NCI-H1417 treated with DMSO at 0.1 percent for 48 hours (cell line): ENCODE results near the gene CAMTA1.

ENCODE experiments used
- DNase-seq: peaks from one replicate; lab custom pipeline; 2025; lab: John Stamatoyannopoulos, UW

CAMTA1 gene

DNA sequence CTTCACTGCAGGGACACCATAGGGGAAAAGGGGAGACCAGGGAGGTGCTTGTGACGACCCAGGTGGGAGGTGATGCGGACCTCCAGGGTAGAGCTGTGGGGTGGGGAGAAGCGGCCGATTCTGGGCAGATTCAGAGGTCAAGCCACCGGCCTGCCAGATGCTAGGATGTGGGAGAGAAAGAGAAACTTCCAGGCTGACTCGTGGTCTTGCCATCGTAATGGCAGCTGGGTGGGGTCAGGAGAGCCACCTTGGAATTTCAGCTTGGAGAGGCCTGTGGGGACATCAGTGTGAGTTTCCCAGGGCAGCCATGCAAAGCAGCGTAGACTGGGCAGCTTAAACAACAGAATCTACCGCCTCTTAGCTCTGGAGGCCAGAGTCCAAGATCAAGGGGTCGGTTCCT is 727.8 kb downstream of the CAMTA1 start:
- no peak for DNase-seq

GRCh38 chr1:7515175-7515574 is 729.9 kb downstream of the CAMTA1 start:
- no peak for DNase-seq

GRCh38 chr1:7515904-7516303 is 730.6 kb downstream of the CAMTA1 start:
- no peak for DNase-seq

DNA sequence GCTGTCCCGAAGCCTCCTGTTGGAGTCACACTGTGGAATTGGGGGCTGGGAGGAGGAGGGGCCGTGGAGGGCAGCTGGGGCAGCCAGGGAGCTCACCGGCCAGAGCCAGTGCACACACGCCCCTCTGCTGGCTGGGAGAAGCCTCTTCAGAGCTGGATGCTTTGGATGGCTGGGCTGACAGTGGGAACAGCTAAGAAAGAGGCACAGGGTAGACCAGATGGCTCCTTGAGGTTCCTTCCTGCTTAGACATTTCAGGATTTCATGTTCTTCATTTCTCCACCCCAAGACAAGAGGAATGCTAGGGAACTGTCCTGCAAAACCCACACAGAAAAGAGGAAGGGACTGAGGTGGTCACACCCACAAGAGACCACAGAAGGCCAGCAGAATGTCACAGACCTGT is 731.1 kb downstream of the CAMTA1 start:
- DNase-seq: no peak

- no peak for DNase-seq
Observed at GRCh38 chr1:7516929-7517328, 731.7 kb downstream of the CAMTA1 start.

DNA sequence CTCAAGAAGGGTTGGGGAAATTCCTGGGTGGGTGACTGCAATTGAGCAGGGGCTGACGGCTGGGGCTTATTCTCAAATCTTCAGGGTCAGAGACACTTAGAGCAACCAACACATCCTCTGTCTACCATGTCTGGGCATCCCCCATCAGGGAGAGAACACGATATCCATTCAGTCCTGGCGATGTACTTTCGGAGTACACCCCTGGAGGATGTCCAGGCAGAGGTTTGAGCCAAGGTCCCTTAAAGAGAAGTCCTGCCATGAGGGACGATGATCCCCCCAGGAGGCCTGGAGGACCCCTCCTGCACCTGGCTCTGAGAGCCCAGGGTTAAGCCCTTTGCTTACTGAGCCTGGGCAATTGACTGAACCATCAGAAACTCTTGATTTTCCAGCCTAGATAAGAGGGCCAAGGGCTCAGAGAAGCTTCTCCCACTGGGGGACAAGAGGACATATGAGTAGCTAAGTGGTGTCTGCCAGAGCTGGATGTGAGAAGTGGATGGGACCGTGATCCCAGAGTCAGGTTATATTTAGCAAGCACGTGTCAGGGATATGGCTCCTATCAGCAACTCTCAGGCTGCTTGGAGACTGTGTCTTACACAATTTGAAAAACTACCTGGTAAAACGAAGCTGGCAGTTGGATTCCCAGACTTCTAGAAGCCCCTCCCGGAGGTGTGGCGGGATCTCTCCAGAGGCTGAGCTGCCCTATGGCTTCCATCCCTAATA is 732.5 kb downstream of the CAMTA1 start:
- no peak for DNase-seq

- DNase-seq: no peak
Observed at GRCh38 chr1:7518411-7518810, 733.2 kb downstream of the CAMTA1 start.

DNA sequence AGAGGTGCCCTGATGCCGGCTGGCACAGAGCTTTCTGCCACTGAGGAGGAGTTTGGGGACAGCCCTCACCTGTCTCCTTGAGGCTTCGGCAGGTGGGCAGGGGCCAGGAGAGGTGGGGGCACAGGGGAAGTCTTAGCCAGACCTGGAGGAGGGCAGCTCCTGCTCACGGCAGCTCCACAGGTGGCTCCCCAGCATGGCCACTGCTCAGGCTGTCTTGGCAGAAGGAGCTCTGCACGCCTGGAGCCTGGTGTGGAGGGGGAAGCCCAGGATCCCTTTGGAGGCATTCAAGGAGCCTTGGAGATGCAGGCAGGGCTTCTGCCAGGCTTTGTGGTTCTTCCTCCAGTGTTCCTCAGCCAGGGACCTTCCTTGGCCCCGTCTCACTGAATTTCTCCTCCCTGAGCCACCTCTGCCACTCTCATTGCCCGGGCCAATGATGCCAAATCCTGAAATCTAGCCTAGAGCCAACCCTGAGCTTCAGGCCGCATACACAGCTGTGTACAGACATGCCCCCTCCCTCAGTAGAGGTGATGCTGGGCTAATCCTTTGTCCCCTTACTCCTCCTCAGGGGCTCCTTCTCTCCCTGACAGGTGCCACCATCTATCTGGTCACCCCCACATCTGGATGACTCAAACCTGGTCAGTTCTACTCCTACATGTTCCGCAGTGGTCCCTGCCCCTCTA is 734.1 kb downstream of the CAMTA1 start:
- DNase-seq: no peak

DNA sequence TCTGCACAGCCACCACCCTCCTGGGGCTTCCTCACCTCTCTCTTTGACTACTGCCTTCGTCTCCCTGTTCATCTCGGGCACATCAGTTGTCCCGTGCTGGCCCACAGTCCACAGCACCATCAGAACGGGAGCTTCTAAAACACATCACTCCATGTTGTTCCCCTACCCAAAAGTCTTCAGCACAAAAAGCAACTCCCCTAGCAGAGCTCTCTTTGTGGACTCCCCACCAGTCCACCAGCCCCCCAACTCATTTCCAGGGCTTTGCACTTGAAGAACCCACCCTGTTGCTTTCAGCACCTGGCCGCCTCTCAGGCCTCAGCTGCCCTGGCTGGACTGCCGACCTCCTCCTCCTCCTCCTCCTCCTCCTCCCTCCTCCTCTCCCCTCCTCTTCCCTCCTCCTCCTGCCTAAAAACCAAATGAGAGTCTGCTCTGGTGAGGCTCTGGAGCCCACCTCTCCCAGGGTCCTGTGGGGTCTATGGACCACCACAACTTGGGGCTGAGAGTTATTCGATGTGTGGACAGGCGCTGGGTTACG is 734.7 kb downstream of the CAMTA1 start:
- DNase-seq: no peak

GRCh38 chr1:7520496-7520895 is 735.2 kb downstream of the CAMTA1 start:
- DNase-seq: no peak

DNA sequence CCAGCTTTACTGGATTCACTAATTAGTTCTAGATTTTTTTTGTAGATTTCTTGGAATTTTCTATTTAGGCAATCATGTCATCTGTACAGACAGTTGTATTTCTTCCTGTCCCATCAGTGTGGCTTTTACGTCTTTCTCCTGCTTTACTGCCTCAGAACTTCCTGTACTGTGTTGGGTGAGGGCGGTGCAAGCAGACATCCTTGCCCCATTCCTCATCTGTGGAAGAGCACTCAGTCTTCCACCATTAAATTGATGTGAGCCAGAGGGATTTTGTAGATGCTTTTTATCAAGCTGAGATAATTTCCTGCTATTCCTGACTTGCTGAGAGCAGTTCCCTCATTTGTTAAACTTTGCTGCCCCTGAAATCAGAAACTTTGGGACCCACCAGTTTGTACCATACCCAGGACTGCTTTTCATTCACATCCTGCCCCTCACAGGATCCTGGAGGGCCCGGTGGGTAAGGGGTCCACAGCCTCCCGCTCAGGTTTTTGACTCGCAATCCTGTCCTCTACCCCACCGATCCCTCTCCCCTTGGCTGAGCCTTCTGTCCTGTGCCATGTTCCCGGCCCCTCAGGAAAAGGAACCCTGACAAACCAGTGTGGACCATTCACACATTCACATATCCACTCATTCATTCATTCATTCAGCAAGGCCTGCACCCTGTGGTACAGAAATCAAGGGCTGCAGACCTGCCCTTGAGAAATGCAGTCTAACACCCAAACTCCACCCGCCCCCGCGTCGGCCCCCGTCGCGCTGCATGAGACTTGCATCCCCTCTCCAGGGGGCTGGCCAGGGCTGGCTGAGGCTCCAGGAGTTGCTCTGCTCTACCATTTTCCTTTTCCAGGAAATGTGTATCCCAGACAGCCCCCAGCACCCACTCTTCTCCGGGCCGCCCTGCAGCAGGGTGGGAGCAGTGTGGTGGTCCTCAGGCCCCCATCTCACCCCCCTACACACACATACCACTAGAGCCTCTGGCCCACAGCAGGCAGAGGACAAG is 739.4 kb downstream of the CAMTA1 start:
- no peak for DNase-seq

- DNase-seq: no peak
Observed at GRCh38 chr1:7525338-7526063, 740.2 kb downstream of the CAMTA1 start.

DNA sequence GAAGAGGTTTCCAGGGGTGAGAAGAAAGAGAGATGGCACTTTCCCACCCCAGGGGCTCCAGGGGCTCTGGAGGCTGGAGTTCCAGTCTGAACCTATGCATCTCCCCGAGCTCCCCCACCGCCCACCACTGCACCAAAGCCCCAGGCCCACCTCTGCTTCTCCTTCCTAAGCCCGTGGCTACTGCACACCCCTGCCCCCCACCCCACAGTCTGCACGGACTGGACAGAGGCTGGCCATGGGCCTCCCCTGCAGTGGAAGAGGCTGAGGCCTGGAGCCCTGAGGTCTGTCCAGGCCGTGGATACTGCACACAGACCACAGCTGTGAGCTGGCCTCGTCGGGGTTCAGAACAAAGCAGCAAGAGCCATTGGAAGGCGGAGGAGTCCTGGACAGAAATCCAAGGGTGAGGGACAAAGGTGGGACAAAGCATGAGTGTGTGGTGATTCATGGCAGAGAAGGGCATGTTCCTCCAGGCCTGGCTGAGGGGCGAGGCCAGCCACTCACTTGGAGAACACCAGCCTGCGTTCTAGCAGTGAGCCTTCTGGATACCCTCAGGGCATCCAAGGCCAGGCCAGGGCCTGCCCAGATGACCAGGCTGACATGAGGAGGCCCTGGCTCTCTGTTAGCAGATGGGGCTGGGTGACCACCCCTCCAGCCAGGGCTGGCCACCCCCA is 741.1 kb downstream of the CAMTA1 start:
- no peak for DNase-seq

GRCh38 chr1:7526867-7527732 is 741.8 kb downstream of the CAMTA1 start:
- DNase-seq: no peak

- DNase-seq: no peak
Observed at GRCh38 chr1:7527733-7528045, 742.4 kb downstream of the CAMTA1 start.

DNA sequence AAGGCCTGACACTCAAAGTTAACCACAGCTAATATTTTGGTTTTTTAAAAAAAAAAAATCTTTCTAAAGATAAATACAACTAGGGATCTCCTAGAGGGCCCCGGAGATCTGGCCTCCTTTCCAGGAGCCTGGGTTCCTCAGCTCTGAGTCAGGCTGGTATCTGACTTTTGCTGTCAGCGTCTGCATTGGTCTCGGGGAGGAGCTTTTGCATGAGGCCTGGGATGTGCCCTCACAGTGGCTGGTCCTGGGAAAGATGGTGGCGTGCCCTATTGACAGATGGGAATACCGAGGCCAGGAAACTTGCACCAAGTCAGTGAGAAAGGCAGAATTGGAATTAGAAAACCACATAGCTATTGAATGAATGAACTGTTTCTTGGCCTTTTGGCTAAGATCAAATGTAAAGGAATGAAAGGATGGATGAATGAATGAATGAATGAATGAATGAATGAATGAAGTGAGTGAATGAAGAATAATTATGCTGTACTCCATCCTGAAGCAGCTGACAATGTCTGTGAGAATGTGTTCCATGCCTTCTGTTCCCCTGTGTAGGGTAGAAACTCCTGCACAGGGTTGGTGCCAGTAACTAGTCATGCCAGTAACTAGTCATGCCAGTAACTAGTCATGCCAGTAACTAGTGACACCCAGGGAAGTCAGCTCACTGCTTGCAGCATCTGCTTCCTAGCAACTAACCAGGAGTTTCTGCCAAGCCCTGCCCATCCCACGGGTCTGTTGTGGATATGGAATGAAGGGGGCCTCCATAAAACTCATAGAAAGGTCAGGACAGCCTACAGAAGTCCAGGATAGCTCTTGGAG is 743.3 kb downstream of the CAMTA1 start:
- no peak for DNase-seq

DNA sequence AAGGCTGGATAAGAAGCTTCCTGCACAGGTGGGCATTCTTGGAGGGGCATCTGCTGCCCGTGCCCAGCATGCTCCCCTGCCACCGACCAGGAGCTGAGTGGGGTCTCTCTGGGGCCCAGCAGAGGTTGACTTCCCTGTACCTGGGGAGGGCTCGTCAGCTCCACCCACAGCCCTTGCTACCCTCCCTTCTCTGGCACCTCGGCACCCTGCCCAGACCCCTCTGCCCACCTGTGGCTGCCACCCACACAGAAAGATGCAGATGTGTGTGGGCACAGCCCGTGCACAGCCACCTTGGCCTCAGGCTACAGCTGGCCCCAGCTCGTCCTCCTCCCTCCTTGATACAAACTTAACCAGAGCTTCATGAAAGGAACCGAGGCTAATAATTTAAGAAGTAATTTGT is 744.7 kb downstream of the CAMTA1 start:
- DNase-seq: no peak

- DNase-seq: no peak
Observed at GRCh38 chr1:7531562-7532340, 746.5 kb downstream of the CAMTA1 start.

DNA sequence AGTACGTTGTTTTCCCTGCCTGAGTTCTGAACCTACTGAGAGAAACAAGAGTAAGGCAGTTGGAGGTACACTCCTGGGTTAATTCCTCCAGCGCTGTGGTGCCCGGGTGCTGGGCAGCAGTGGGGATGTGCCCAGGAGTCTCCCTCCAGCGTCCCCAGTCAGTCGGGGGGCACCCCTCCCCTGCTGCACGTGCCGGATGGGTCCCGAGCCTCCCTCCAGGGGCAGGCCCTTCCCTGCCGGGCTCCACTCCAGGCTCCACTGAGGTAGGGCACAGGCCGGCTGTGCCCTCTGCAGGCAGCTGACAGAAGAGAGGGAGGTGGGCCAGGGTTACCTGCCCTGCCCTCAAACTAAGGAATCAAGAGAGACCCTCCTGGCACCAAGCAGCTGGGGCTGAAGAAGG is 747.8 kb downstream of the CAMTA1 start:
- no peak for DNase-seq
